Gastrocnemius medialis (tissue), 4 donors: Measurements from ENCODE around the gene COPS9.

Source experiments
- POLR2A ChIP-seq, 2 donors: fragments of 450-650 bp; IDR thresholded peaks; one replicate each; pipeline ENCODE4 v1.6.1; 2017; ENCODE audit warnings: antibody characterized with exemption in 2 of 2, mild to moderate bottlenecking in 2 of 2, moderate library complexity in 2 of 2
- TF ChIP-seq, protein P1 (sequence below), 5 experiments: fragments of 450-650 bp in 3 of 5; fragments of 200-600 bp in 2 of 5; sonication (generic) in 2 of 5; IDR thresholded peaks in 4 of 5; conservative IDR thresholded peaks in 1 of 5; 1 replicate in 4 of 5; 2 replicates in 1 of 5; pipeline ENCODE4 v1.5.1; 2016 to 2019; ENCODE audit warnings: antibody characterized with exemption in 5 of 5, mild to moderate bottlenecking in 3 of 5, moderate library complexity in 3 of 5

DNA sequence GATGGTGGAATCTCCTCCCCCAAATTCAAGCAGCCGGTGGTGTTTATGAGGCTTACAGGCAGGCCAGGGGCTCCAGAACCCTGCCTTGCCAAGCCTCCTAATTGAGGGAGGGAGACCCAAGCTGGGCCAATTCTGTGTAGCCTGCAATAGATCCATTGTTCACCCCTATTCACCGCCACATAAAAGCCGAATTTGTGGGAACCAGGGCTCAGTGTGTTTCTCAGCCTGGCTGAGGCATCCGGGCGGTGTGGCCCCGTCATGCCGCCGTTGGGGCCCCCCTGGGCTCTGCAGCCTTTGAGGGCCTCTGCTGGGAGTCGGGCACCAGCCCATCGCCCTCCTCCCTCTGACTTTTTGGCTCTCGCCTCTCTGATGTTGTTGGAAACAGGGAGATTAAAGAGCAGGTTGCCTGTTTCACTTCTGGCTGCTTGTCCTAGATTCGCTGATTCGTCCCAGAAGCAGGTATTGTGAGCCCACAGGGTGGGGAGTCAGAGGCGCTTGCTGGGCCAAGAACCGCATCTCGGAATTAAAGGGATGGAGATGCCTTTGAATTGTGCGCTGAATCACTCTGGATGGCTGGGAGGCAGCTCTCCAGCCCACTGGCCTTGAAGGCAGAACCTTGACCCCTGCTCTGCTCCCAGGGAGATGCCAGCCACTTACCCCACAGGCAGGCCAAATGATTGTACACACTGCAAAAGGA, 19.1 kb upstream of the COPS9 start:
- TF ChIP-seq, protein P1, sequence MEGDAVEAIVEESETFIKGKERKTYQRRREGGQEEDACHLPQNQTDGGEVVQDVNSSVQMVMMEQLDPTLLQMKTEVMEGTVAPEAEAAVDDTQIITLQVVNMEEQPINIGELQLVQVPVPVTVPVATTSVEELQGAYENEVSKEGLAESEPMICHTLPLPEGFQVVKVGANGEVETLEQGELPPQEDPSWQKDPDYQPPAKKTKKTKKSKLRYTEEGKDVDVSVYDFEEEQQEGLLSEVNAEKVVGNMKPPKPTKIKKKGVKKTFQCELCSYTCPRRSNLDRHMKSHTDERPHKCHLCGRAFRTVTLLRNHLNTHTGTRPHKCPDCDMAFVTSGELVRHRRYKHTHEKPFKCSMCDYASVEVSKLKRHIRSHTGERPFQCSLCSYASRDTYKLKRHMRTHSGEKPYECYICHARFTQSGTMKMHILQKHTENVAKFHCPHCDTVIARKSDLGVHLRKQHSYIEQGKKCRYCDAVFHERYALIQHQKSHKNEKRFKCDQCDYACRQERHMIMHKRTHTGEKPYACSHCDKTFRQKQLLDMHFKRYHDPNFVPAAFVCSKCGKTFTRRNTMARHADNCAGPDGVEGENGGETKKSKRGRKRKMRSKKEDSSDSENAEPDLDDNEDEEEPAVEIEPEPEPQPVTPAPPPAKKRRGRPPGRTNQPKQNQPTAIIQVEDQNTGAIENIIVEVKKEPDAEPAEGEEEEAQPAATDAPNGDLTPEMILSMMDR (IDR thresholded peaks at IDR 0.05 in 4 of 5, conservative IDR thresholded peaks at IDR 0.05 in 1 of 5): no peak
- no peak for TF ChIP-seq POLR2A (IDR thresholded peaks at IDR 0.05)
